ENCODE measurements around the gene CPA5. TPM values are rescaled to one million over a fixed set of nuclear protein-coding genes. Genes with fewer than 3 reads are reported as not detected.
"Not testable (repeated sequence)": the region's sequence is repeated elsewhere in the genome, so short reads cannot be mapped to it uniquely, and the experiment has no call there.

Gene CPA5
- polyA plus RNA-seq, 4 donors = 0.09 to 0.41 TPM; not detected in 2

DNA sequence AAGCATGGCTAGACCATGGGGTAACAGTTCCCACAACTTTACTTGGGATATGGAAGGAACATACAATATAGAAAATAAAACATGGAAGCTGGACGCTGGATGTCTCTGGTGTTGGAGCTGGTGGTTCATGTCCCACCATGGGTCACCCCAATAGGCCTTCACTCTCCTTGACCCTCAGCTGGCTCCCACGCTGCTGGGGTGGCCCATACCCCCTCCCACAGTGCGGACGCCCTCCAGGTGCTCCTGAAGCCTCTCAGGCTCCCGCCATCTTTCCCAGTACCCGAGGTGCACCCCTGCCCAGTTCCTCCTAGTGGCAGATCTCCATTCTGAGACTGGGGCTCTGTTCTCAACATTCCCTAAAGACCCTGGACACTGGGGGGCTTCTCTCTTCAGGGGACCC is 29.9 kb downstream of the CPA5 start:
- DNase-seq (ENCODE audit: low read depth in 4 of 4, low spot score in 3 of 4) = no peak

GRCh38 chr7:130376461-130376860 is 31.8 kb downstream of the CPA5 start:
- DNase-seq (ENCODE audit: low read depth in 4 of 4, low spot score in 3 of 4) = not testable (repeated sequence)

DNA sequence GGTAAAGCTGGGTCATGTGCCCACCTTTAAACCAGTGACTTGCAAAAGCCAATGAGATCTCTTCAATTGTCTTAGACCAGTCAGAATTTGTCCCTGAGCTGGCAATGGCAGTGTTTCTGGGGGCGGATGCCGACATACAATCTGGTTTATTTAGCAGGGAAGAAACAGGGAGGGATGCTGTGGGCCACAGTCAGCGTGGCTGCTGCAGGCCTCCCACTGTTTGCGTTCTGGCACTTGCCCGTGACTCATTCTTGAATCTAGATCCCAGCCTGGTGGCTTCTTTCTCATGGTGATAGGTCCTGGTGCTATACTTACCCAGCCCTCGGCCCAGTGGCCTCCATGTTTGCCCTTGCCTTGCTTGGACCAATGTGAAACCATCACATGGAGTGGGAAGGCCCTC is 32.6 kb downstream of the CPA5 start:
- DNase-seq (ENCODE audit: low read depth in 4 of 4, low spot score in 3 of 4) = no peak

DNA sequence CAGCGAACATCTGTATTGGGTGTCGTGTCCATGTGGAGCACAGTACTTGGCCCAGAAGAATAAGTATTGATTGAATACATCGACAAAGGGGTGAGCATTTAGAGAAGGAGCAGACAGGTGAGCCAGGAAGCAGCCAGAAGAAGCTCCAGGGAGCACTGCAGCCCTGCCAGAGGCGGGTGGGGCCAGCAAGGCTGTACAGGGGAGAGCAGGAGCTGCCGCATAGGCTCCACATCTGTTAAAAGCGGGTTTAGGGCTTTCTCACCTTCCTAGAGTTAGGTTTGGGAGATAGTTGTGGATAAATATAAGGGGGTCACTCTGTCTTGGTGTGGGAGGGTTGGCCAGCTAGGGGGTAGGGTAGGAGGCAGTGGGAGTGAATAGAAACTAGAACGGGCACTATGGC is 34.4 kb downstream of the CPA5 start:
- DNase-seq (ENCODE audit: low read depth in 4 of 4, low spot score in 3 of 4) = no peak

DNA sequence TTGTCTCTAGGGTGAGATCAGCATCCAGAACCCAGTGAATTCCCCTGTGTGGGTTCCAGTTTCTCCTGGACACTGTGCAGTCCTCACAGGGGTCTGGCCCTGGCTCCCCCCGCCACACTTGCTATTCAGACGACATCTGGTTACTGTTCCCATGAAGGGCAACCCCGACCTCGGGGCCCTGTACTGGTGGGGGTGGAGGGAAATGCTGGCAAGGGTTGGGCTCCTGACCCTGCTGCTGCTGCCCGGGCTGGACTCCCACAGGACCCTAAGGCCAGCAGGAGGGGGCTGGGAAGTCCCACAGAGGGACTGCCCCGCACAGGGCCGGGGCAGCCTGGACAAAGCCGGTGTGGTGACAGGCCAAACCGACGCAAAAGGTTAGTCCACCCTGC is 34.9 kb downstream of the CPA5 start:
- DNase-seq (ENCODE audit: low read depth in 4 of 4, low spot score in 3 of 4) = no peak

- DNase-seq (ENCODE audit: low read depth in 4 of 4, low spot score in 3 of 4) = no peak
Observed at GRCh38 chr7:130379921-130380860, 35.6 kb downstream of the CPA5 start, which contains the start of gene CPA1. Gene CPA1, plus strand, starts transcription at chr7:130380494. Its CDS starts 27 bp downstream, at chr7:130380521.

- DNase-seq (ENCODE audit: low read depth in 4 of 4, low spot score in 3 of 4) = no peak
Observed at GRCh38 chr7:130380861-130381455, 36.3 kb downstream of the CPA5 start.

GRCh38 chr7:130381468-130382312 is 37.1 kb downstream of the CPA5 start:
- no peak for DNase-seq (ENCODE audit: low read depth in 4 of 4, low spot score in 3 of 4)

DNA sequence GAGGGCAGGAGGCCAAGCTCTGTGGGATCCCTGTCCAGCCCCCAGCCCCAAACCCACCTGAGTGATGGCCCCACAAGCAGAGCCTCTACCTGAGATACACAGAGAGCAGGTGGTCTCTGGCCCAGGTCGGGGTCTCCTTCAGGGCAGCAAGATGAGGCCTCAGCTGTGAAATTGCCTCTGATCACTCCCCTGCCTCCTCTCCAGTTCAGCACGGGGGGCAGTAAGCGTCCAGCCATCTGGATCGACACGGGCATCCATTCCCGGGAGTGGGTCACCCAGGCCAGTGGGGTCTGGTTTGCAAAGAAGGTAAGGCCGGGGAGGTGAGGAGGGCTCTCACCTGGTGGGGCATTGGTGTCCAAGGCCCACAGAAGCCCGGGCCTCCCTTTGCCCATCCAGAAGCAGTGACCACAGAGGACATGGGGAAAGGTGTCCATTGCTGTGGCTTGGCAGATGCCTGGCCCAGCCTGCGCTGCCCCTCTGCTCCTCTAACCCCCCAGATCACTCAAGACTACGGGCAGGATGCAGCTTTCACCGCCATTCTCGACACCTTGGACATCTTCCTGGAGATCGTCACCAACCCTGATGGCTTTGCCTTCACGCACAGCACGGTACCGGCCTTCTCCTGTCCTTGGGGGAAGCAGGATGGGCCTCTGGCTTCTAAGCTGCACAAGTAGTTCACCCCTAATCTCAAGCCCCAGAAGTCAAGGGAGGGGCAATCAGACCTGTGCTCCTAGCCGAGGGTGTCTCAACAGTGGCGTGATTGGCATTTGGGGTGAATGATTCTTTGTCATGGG is 38.8 kb downstream of the CPA5 start:
- DNase-seq (ENCODE audit: low read depth in 4 of 4, low spot score in 3 of 4) = no peak

DNA sequence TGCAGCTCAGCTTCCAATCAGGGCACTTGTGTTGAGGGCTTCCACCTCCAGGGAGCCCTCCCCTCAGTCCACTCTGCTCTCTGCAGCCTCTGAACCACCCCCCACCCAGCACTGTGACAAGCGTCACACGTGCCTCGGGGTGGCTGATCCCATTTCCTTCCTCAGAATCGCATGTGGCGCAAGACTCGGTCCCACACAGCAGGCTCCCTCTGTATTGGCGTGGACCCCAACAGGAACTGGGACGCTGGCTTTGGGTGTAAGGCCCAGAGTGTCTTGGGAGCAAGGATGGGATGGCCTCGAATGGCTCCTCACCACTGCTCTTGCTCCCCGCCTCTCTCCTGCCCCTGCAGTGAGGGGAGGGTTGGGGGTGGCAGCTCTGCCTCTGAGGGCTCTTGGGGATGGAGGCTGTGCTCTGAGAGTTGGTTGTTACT is 39.8 kb downstream of the CPA5 start:
- no peak for DNase-seq (ENCODE audit: low read depth in 4 of 4, low spot score in 3 of 4)

DNA sequence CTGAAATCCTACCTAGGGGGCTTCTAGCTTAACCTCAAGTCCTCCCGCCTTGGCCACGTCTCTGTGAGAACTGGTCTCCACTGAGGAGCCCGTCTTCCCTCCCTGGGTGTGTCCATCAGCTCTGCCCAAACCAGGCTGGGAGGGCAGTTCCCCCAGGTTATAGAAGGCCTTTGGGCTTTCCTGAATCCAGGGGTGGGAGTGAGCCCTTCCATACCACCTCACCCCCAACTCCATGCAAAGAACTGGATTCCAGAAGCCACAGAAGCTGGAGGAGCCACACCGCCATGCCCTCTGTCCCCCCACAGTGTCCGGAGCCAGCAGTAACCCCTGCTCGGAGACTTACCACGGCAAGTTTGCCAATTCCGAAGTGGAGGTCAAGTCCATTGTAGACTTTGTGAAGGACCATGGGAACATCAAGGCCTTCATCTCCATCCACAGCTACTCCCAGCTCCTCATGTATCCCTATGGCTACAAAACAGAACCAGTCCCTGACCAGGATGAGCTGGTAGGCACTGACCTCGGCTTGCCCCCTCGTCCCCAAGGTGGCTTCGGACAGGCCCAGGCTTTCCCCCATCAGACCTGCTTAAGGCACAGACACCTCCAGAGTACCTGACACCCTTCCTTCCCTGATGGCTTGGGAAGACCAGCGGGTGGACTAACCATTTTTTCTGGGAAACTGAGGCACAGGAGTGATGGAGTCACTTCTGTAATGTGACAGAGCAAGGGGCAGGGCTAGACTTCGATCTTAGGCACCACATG is 40.4 kb downstream of the CPA5 start:
- DNase-seq (ENCODE audit: low read depth in 4 of 4, low spot score in 3 of 4) = no peak

GRCh38 chr7:130385600-130386066 is 41.0 kb downstream of the CPA5 start:
- no peak for DNase-seq (ENCODE audit: low read depth in 4 of 4, low spot score in 3 of 4)

GRCh38 chr7:130386876-130387275 is 42.3 kb downstream of the CPA5 start:
- no peak for DNase-seq (ENCODE audit: low read depth in 4 of 4, low spot score in 3 of 4)

- DNase-seq (ENCODE audit: low read depth in 4 of 4, low spot score in 3 of 4) = no peak
Observed at GRCh38 chr7:130387306-130387627, 42.7 kb downstream of the CPA5 start.

DNA sequence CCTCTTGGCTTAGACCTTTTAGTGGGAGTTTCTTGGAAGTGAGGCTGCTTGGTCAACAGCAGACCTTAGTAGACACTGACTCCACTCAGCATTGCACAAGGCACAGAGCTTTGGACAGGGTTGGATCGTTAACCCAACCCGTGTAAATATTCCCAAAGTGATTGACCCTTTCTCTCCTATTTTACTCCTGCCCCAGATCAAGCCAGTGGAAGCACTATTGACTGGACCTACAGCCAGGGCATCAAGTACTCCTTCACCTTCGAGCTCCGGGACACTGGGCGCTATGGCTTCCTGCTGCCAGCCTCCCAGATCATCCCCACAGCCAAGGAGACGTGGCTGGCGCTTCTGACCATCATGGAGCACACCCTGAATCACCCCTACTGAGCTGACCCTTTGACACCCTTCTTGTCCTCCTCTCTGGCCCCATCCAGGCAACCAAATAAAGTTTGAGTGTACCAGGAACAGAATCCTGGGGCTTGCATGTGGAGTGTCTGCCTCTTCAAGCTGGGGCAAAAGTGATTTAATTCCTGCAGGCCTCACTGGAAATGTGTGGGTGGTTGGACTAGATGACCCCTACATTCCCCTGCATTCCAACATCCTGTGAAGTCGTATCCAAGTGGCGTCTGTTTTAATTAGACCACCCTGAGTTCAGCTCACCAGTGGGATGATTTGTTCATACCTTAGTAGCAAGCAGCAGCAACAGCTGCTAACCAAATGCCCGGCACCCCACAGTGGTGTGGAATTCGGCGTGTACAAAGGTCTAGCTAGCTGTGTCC is 43.2 kb downstream of the CPA5 start:
- no peak for DNase-seq (ENCODE audit: low read depth in 4 of 4, low spot score in 3 of 4)

GRCh38 chr7:130388671-130389070 is 44.1 kb downstream of the CPA5 start:
- no peak for DNase-seq (ENCODE audit: low read depth in 4 of 4, low spot score in 3 of 4)

DNA sequence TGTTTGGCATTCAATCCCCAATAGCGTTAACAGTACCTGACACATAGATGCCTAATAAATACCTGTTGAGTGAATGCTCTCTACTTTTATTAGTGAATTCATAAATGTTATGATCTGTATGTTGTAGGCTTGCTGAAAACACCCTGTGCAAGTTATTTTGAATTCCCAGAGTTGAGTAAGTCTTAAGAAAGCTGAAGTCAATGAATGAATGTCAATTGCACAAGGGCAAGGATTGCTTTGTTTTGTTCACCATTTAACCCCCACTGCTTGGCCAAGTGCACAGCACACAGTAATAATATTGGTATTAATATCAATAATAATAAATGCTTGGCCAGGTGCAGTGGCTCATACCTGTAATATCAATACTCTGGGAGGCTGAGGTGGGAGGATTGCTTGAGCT is 45.9 kb downstream of the CPA5 start:
- no peak for DNase-seq (ENCODE audit: low read depth in 4 of 4, low spot score in 3 of 4)

DNA sequence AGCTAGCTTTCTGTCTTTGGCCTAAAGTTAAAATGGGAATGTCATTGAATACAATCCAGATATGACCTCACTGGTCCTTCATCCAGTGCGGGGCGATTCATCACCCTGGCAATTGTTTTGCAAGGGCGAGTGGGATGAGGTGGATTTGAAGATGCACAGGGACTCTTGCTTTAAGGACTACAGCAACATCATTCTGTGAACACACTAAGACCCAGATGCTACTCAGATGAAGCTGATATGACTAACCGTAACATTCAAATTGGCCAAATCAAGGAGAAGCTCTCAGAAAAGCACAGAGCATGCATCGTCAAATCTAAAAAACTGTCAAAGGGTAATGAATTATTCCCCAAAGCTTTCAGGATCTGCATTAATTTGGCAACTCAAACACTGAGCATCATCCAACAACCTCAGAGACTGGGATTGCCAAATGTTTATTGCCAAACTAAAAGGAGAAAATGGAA is 48.5 kb downstream of the CPA5 start:
- DNase-seq (ENCODE audit: low read depth in 4 of 4, low spot score in 3 of 4) = no peak
